Tibial nerve (tissue), 4 donors: ENCODE data around the gene NTM. TPM values are rescaled to one million over a fixed set of nuclear protein-coding genes. Genes with fewer than 3 reads are reported as not detected.

Source experiments
- DNase-seq, 2 donors: peaks; one replicate each; pipeline ENCODE4 v3.0.0-alpha.2; 2019; ENCODE audit warnings: low spot score in 2 of 2
- H3K27ac ChIP-seq, 4 donors: fragments of 200-600 bp; sonication (generic) in 3 of 4; one replicate each; pipeline ENCODE4 v1.5.1; 2017 to 2019; ENCODE audit warnings: mild to moderate bottlenecking in 1 of 4
- H3K27me3 ChIP-seq, 2 donors: fragments of 200-600 bp; sonication (generic) in 1 of 2; one replicate each; pipeline versions ENCODE4 v1.5.1 to v1.6.0; 2017 to 2019
- H3K36me3 ChIP-seq, 3 donors: fragments of 200-600 bp; sonication (generic); one replicate each; pipeline ENCODE4 v1.5.1; 2018 to 2019
- H3K4me1 ChIP-seq, 4 donors: fragments of 200-600 bp; sonication (generic) in 3 of 4; one replicate each; pipeline ENCODE4 v1.5.1; 2017 to 2019
- H3K4me3 ChIP-seq, 4 donors: fragments of 200-600 bp; sonication (generic) in 3 of 4; one replicate each; pipeline ENCODE4 v1.5.1; 2017 to 2019; ENCODE audit warnings: mild to moderate bottlenecking in 1 of 4, moderate library complexity in 1 of 4
- H3K9me3 ChIP-seq, 4 donors: fragments of 200-600 bp; sonication (generic) in 3 of 4; one replicate each; pipeline ENCODE4 v1.5.1; 2017 to 2019
- EP300 ChIP-seq, 2 donors: sonication (generic); formaldehyde crosslinking; IDR thresholded peaks; one replicate each; pipeline ENCODE4 v1.6.1; 2017; ENCODE audit warnings: antibody characterized with exemption in 2 of 2, mild to moderate bottlenecking in 1 of 2
- POLR2A ChIP-seq, 2 donors: fragments of 450-650 bp; IDR thresholded peaks; one replicate each; pipeline ENCODE4 v1.6.1; 2017; ENCODE audit warnings: antibody characterized with exemption in 2 of 2, mild to moderate bottlenecking in 2 of 2, moderate library complexity in 2 of 2
- WGBS, 2 donors: methylation state at CpG; one replicate each; pipeline ENCODE4 v1.1.5; 2018; 5-methylcytosine and 5-hydroxymethylcytosine counted together
- total RNA-seq, 4 donors: library from RNA; depleted of rRNA; stranded (reverse); fragments of >200 nt; gene quantifications; one replicate each; pipeline ENCODE4 v1.1.0, GENCODE V29; 2016
- TF ChIP-seq, protein P1 (sequence below), 5 experiments: fragments of 200-600 bp in 3 of 5; fragments of 450-650 bp in 2 of 5; sonication (generic) in 3 of 5; IDR thresholded peaks; one replicate each; pipeline ENCODE4 v1.5.1; 2016 to 2019; ENCODE audit warnings: antibody characterized with exemption in 5 of 5, mild to moderate bottlenecking in 3 of 5, moderate library complexity in 2 of 5

The NTM gene
- total RNA-seq, 4 donors from 2014 or later = 3.7 to 11.4 (median 10.8) TPM

GRCh38 chr11:132046288-132046865 lies 676.0 kb downstream of the NTM start:
- no peak for DNase-seq
- no peaks in the 10 kb centered on the region for H3K27me3 ChIP-seq
- peak overlapping the region in 1 of 4 donors; percentile 3 for H3K27ac ChIP-seq
- H3K9me3 ChIP-seq = peaks cover 0 to 3% (median 0%) of the 10 kb centered on the region in 4 donors
- TF ChIP-seq POLR2A (IDR thresholded peaks at IDR 0.05) (no peak), EP300 (IDR thresholded peaks at IDR 0.05) (no peak)
- TF ChIP-seq, protein P1, sequence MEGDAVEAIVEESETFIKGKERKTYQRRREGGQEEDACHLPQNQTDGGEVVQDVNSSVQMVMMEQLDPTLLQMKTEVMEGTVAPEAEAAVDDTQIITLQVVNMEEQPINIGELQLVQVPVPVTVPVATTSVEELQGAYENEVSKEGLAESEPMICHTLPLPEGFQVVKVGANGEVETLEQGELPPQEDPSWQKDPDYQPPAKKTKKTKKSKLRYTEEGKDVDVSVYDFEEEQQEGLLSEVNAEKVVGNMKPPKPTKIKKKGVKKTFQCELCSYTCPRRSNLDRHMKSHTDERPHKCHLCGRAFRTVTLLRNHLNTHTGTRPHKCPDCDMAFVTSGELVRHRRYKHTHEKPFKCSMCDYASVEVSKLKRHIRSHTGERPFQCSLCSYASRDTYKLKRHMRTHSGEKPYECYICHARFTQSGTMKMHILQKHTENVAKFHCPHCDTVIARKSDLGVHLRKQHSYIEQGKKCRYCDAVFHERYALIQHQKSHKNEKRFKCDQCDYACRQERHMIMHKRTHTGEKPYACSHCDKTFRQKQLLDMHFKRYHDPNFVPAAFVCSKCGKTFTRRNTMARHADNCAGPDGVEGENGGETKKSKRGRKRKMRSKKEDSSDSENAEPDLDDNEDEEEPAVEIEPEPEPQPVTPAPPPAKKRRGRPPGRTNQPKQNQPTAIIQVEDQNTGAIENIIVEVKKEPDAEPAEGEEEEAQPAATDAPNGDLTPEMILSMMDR (IDR thresholded peaks at IDR 0.05) = no peak
- H3K4me3 ChIP-seq = no peak overlapping the region
- H3K36me3 ChIP-seq = no peaks in the 10 kb centered on the region
- WGBS, 2 donors = 85 to 97% methylated on average over 2 of the region's 2 CpGs
- H3K4me1 ChIP-seq = peaks cover 0 to 28% (median 9%) of the 10 kb centered on the region in 4 donors

DNA sequence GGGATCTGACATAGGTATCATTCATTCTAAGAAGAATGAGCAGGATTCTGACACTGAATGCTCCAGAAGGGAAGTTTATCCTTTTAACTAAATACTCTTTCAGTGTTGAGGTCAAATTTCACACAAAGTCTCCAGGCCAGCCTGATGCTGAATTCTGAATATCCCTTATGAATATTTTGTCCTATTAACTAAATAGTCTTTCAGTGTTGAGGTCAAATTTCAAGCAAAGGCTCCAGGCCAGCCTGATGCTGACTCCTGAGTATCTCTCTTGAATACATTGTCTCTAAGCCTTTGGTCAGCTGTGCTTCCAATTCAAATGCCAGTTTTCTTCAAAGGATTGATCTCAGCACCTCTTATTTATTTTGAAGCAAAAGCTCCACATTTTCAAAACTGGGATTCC lies 676.8 kb downstream of the NTM start:
- H3K4me1 ChIP-seq = peaks cover 0 to 31% (median 9%) of the 10 kb centered on the region in 4 donors
- no peak for DNase-seq
- H3K36me3 ChIP-seq = no peaks in the 10 kb centered on the region
- TF ChIP-seq POLR2A (IDR thresholded peaks at IDR 0.05) (no peak), EP300 (IDR thresholded peaks at IDR 0.05) (no peak)
- TF ChIP-seq, protein P1 (IDR thresholded peaks at IDR 0.05) = no peak
- H3K4me3 ChIP-seq = no peak overlapping the region
- peak overlapping the region in 2 of 4 donors; percentile 15 to 21 for H3K27ac ChIP-seq
- H3K9me3 ChIP-seq = peaks cover 0 to 3% (median 0%) of the 10 kb centered on the region in 4 donors
- no peaks in the 10 kb centered on the region for H3K27me3 ChIP-seq

GRCh38 chr11:132048040-132048439 lies 677.6 kb downstream of the NTM start:
- WGBS, 2 donors = 46 to 50% methylated on average over 4 of the region's 4 CpGs
- Histone ChIP-seq H3K9me3 (peaks cover 0 to 3% (median 0%) of the 10 kb centered on the region in 4 donors), H3K4me1 (peaks cover 0 to 31% (median 9%) of the 10 kb centered on the region in 4 donors), H3K27me3 (no peaks in the 10 kb centered on the region), H3K27ac (peak overlapping the region in 3 of 4 donors; percentile 5 to 21 (median 15)), H3K36me3 (no peaks in the 10 kb centered on the region), H3K4me3 (no peak overlapping the region)
- DNase-seq = no peak
- TF ChIP-seq, protein P1 (IDR thresholded peaks at IDR 0.05) = no peak
- no peak for TF ChIP-seq EP300 (IDR thresholded peaks at IDR 0.05)
- no peak for TF ChIP-seq POLR2A (IDR thresholded peaks at IDR 0.05)

DNA sequence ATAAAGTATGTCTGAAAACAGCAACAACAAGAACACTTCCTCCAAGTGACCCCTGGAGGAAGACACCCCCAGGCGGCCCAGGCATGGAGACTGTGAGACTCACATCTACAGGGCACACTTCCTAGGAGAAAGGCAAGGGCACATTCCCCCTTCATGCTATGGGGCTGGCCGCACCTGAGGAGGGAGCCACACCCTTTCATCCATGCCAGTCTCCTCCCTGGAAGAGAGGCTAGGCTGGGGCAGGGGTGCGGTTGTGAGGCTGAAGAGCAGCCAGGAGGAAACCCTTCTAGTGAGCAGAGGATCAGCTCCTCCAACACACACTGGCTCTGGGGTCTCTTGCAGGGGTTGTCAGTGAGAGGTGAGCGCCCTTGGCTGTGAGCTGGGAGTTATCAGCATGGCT lies 678.8 kb downstream of the NTM start:
- no peak overlapping the region for H3K27ac ChIP-seq
- DNase-seq = no peak
- H3K9me3 ChIP-seq = no peaks in the 10 kb centered on the region
- H3K4me3 ChIP-seq = no peak overlapping the region
- peaks cover 0 to 31% (median 9%) of the 10 kb centered on the region in 4 donors for H3K4me1 ChIP-seq
- H3K27me3 ChIP-seq = no peaks in the 10 kb centered on the region
- TF ChIP-seq, protein P1 (IDR thresholded peaks at IDR 0.05) = no peak
- no peak for TF ChIP-seq POLR2A (IDR thresholded peaks at IDR 0.05)
- TF ChIP-seq EP300 (IDR thresholded peaks at IDR 0.05) = no peak
- no peaks in the 10 kb centered on the region for H3K36me3 ChIP-seq
- 87 to 96% methylated on average over 4 of the region's 4 CpGs for WGBS, 2 donors

DNA sequence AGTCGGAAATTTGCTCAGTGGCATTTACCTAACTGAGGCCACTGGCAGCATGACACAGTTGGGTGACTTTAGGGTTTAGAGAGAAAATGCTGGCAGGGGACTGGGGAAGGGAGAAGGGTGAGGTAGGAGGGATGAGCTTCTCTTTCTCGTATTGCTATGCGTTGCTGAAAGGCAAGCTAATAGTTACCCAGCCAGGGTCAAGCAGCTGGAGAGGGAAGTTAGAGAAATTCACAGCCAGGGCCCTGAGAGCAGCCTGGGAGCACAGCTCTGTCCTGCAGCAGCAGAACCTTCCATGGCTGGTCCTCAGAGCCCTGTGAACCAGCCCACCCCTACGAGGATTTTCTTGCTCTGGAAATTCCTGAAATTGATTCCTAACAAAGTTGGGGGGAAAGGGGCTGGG lies 679.6 kb downstream of the NTM start:
- no peaks in the 10 kb centered on the region for H3K27me3 ChIP-seq
- H3K4me1 ChIP-seq = peaks cover 0 to 35% (median 11%) of the 10 kb centered on the region in 4 donors
- H3K4me3 ChIP-seq = no peak overlapping the region
- H3K36me3 ChIP-seq = no peaks in the 10 kb centered on the region
- H3K27ac ChIP-seq = no peak overlapping the region
- TF ChIP-seq POLR2A (IDR thresholded peaks at IDR 0.05) (no peak), EP300 (IDR thresholded peaks at IDR 0.05) (no peak)
- TF ChIP-seq, protein P1 (IDR thresholded peaks at IDR 0.05) = no peak
- no peaks in the 10 kb centered on the region for H3K9me3 ChIP-seq
- WGBS, 2 donors = 50 to 54% methylated on average over 4 of the region's 4 CpGs
- no peak for DNase-seq
